ENCODE data around the gene ADAMTSL2.

ADAMTSL2 gene

GRCh38 chr9:133515615-133516255, 18.8 kb upstream of the ADAMTSL2 start:
- Histone ChIP-seq H3K4me1 (peaks cover 0 to 19% (median 5%) of the 10 kb centered on the region in 10 experiments; a peak in 9 of 20 replicates), H3K4me3 (no peak overlapping the region), H4K20me1 (peaks cover 0 to 4% (median 0%) of the 10 kb centered on the region in 11 experiments; a peak in 1 of 22 replicates), H3K27ac (no peak overlapping the region), H3K9me3 (replicated peaks in 1 of 11) (no peaks in the 10 kb centered on the region), H3K27me3 (no peaks in the 10 kb centered on the region), H3K36me3 (no peaks in the 10 kb centered on the region), H3K9ac (no peak overlapping the region; a peak in 1 of 22 replicates), H3K4me2 (peak overlapping the region in 1 of 11 experiments; percentile 25; a peak in 1 of 22 replicates)
- no peak for TF ChIP-seq Cebpa-rat (IDR thresholded peaks at IDR 0.05)

DNA sequence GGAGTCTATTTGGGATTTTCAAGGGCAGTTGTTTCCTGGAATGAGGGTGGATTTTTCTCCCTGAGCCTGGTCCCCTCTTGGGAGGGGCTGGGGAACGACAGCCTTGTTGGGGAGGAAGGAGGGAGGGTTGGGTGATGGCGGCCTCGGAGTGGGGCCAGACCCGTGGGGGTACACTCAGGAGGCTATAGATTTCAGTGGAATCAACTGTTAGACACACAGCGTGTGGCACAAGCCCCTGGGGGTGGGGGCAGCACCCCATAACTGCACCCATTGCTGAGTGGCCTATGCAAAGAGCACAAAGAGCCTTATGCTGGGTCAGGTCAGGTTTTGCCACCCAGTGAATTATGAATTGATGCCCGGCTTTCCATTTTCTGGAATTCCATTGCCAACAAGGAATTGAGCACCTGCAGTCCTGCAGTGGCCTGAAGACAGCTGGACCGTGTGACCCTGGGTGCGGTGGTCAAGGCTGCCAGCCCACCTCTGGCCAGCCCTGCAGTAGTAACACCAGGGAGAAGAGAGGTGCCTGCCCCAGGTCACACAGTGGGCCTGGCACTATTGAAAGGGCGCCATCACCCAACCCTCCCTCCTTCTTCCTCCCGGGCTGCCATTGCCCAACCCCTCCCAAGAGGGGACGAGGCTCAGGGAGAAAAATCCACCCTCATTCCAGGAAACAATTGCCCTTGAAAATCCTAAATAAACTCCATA, 18.1 kb upstream of the ADAMTSL2 start:
- Histone ChIP-seq H3K4me1 (peaks cover 0 to 20% (median 5%) of the 10 kb centered on the region in 10 experiments; a peak in 9 of 20 replicates), H3K4me2 (no peak overlapping the region), H3K4me3 (no peak overlapping the region), H3K27ac (no peak overlapping the region), H3K9ac (no peak overlapping the region), H4K20me1 (peaks cover 0 to 4% (median 0%) of the 10 kb centered on the region in 11 experiments; a peak in 2 of 22 replicates), H3K27me3 (no peaks in the 10 kb centered on the region), H3K36me3 (no peaks in the 10 kb centered on the region), H3K9me3 (replicated peaks in 1 of 11) (no peaks in the 10 kb centered on the region)
- TF ChIP-seq Cebpa-rat (IDR thresholded peaks at IDR 0.05), result no peak

GRCh38 chr9:133516961-133517350, 17.5 kb upstream of the ADAMTSL2 start:
- no peak overlapping the region for H3K4me2 ChIP-seq
- no peak for TF ChIP-seq Cebpa-rat (IDR thresholded peaks at IDR 0.05)
- H3K36me3 ChIP-seq, result no peaks in the 10 kb centered on the region
- H3K4me1 ChIP-seq, result peaks cover 0 to 26% (median 9%) of the 10 kb centered on the region in 10 experiments; a peak in 16 of 20 replicates
- no peaks in the 10 kb centered on the region for H3K9me3 ChIP-seq (replicated peaks in 1 of 11)
- no peaks in the 10 kb centered on the region for H3K27me3 ChIP-seq
- peaks cover 0 to 7% (median 0%) of the 10 kb centered on the region in 11 experiments; a peak in 2 of 22 replicates for H4K20me1 ChIP-seq
- H3K9ac ChIP-seq, result no peak overlapping the region
- H3K27ac ChIP-seq, result no peak overlapping the region
- H3K4me3 ChIP-seq, result no peak overlapping the region

DNA sequence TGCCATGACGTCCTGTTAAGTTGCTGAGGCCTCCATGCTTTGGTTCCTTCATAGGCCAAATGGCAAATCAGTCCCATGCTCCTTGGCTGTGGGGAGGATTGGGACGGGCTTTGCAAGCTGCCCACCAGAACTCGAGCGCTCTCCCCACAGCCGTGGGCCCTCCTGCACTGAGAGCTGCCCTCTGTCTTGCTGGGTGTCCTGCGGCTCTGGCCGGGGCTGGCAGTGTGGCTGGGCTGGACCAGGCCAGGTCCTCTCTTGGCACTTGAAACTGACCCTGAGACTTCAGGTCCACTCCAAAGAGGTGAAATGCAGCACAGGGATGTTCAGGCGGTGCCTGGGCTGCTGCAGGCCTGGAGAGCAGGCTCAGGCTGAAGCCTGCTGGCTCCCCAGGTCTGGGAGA, 16.8 kb upstream of the ADAMTSL2 start:
- H3K9me3 ChIP-seq (replicated peaks in 1 of 11), result no peaks in the 10 kb centered on the region
- peaks cover 7 to 33% (median 17%) of the 10 kb centered on the region in 10 experiments; a peak in 18 of 20 replicates for H3K4me1 ChIP-seq
- H3K9ac ChIP-seq, result no peak overlapping the region
- no peak overlapping the region for H3K27ac ChIP-seq
- TF ChIP-seq Cebpa-rat (IDR thresholded peaks at IDR 0.05), result no peak
- H4K20me1 ChIP-seq, result peaks cover 0 to 8% (median 0%) of the 10 kb centered on the region in 11 experiments; a peak in 3 of 22 replicates
- H3K4me2 ChIP-seq, result no peak overlapping the region
- no peaks in the 10 kb centered on the region for H3K36me3 ChIP-seq
- H3K27me3 ChIP-seq, result no peaks in the 10 kb centered on the region
- H3K4me3 ChIP-seq, result no peak overlapping the region

GRCh38 chr9:133518200-133518599, 16.3 kb upstream of the ADAMTSL2 start:
- Histone ChIP-seq H3K4me1 (peaks cover 8 to 38% (median 22%) of the 10 kb centered on the region in 10 experiments; a peak in 18 of 20 replicates), H3K27me3 (no peaks in the 10 kb centered on the region), H3K27ac (no peak overlapping the region), H3K4me2 (no peak overlapping the region), H4K20me1 (peaks cover 0 to 10% (median 0%) of the 10 kb centered on the region in 11 experiments; a peak in 3 of 22 replicates), H3K36me3 (no peaks in the 10 kb centered on the region), H3K4me3 (no peak overlapping the region), H3K9ac (no peak overlapping the region), H3K9me3 (replicated peaks in 1 of 11) (no peaks in the 10 kb centered on the region)
- no peak for TF ChIP-seq Cebpa-rat (IDR thresholded peaks at IDR 0.05)

- Histone ChIP-seq H3K9ac (no peak overlapping the region), H3K9me3 (replicated peaks in 1 of 11) (no peaks in the 10 kb centered on the region), H4K20me1 (peaks cover 0 to 10% (median 0%) of the 10 kb centered on the region in 11 experiments; a peak in 3 of 22 replicates), H3K4me3 (no peak overlapping the region), H3K4me2 (no peak overlapping the region), H3K36me3 (no peaks in the 10 kb centered on the region), H3K4me1 (peaks cover 8 to 38% (median 22%) of the 10 kb centered on the region in 10 experiments; a peak in 18 of 20 replicates), H3K27me3 (no peaks in the 10 kb centered on the region), H3K27ac (no peak overlapping the region)
- TF ChIP-seq Cebpa-rat (IDR thresholded peaks at IDR 0.05), result no peak
These were observed 15.6 kb upstream of the ADAMTSL2 start for GRCh38 chr9:133518706-133519449.

DNA sequence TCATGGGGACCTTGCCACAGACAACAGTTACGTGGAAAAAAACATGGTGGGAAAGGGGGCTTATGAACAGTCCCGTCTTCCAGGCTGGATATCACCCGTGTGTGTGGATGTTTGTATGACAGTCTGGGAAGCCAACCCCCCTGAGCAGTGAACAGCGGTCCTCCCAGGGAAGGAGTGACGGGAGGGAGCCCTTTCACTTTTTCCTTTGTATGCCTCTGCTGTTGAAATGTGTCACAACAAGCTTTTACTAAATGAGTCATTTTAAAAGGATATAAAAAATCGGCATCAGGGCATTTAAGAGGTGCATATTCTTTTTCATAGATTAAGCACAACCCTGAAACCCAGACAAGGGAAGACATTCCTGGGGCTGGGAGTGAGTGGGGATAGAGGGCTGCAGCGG, 14.8 kb upstream of the ADAMTSL2 start:
- Histone ChIP-seq H3K4me3 (no peak overlapping the region), H3K4me1 (peaks cover 8 to 36% (median 20%) of the 10 kb centered on the region in 10 experiments; a peak in 18 of 20 replicates), H3K9ac (no peak overlapping the region), H3K9me3 (replicated peaks in 1 of 11) (no peaks in the 10 kb centered on the region), H3K27me3 (no peaks in the 10 kb centered on the region), H4K20me1 (peaks cover 0 to 10% (median 0%) of the 10 kb centered on the region in 11 experiments; a peak in 3 of 22 replicates), H3K4me2 (no peak overlapping the region), H3K27ac (no peak overlapping the region), H3K36me3 (no peaks in the 10 kb centered on the region)
- TF ChIP-seq Cebpa-rat (IDR thresholded peaks at IDR 0.05), result no peak

GRCh38 chr9:133520121-133520835, 14.2 kb upstream of the ADAMTSL2 start:
- H3K27me3 ChIP-seq, result no peaks in the 10 kb centered on the region
- H3K9ac ChIP-seq, result no peak overlapping the region
- H3K27ac ChIP-seq, result no peak overlapping the region
- H3K4me2 ChIP-seq, result peak overlapping the region in 1 of 11 experiments; percentile 24; a peak in 1 of 22 replicates
- no peak for TF ChIP-seq Cebpa-rat (IDR thresholded peaks at IDR 0.05)
- H3K4me1 ChIP-seq, result peaks cover 8 to 32% (median 19%) of the 10 kb centered on the region in 10 experiments; a peak in 18 of 20 replicates
- no peaks in the 10 kb centered on the region for H3K36me3 ChIP-seq
- H3K4me3 ChIP-seq, result no peak overlapping the region
- H3K9me3 ChIP-seq (replicated peaks in 1 of 11), result no peaks in the 10 kb centered on the region
- H4K20me1 ChIP-seq, result peaks cover 0 to 10% (median 0%) of the 10 kb centered on the region in 11 experiments; a peak in 3 of 22 replicates
